Loucy (cell line): ENCODE results near the gene MPZL1.

Source experiments
- H2AFZ ChIP-seq: fragments of 200-600 bp; sonication (generic); 2 replicates; pipeline ENCODE4 v1.6.0; 2016; ENCODE audit warnings: antibody characterized with exemption, mild to moderate bottlenecking, low read length, moderate library complexity
- H3F3A ChIP-seq: fragments of 200-600 bp; 2 replicates; pipeline ENCODE4 v1.6.0; 2016; ENCODE audit warnings: antibody characterized with exemption, low read depth, mild to moderate bottlenecking
- H3K27me3 ChIP-seq: fragments of 200-600 bp; sonication (generic); 2 replicates; pipeline ENCODE4 v1.6.1; 2014; ENCODE audit warnings: low read length, mild to moderate bottlenecking; ENCODE audit not compliant: insufficient read depth, poor library complexity, severe bottlenecking
- H3K36me3 ChIP-seq: fragments of 200-600 bp; sonication (generic); 2 replicates; pipeline ENCODE4 v1.6.1; 2016; ENCODE audit warnings: low read length; ENCODE audit not compliant: insufficient read depth
- H3K4me1 ChIP-seq: fragments of 200-600 bp; sonication (generic); 2 replicates; pipeline ENCODE4 v1.5.1; 2014; ENCODE audit warnings: low read length, mild to moderate bottlenecking; ENCODE audit not compliant: insufficient read depth, poor library complexity, severe bottlenecking
- H3K4me2 ChIP-seq: fragments of 200-600 bp; sonication (generic); 2 replicates; pipeline ENCODE4 v1.6.0; 2014; ENCODE audit warnings: antibody characterized with exemption, low read length, low read depth, mild to moderate bottlenecking; ENCODE audit not compliant: poor library complexity, severe bottlenecking
- H3K4me3 ChIP-seq: fragments of 200-600 bp; sonication (generic); 2 replicates; pipeline ENCODE4 v1.5.1; 2014; ENCODE audit warnings: low read length, mild to moderate bottlenecking, mixed read lengths; ENCODE audit not compliant: poor library complexity, severe bottlenecking
- H3K79me2 ChIP-seq: fragments of 200-600 bp; sonication (generic); 2 replicates; pipeline ENCODE4 v1.6.1; 2014; ENCODE audit warnings: low read length; ENCODE audit not compliant: insufficient read depth
- H3K9ac ChIP-seq: fragments of 200-600 bp; sonication (generic); 2 replicates; pipeline ENCODE4 v1.6.0; 2014; ENCODE audit warnings: mild to moderate bottlenecking, low read depth, low read length, moderate library complexity; ENCODE audit not compliant: poor library complexity, severe bottlenecking
- H3K9me2 ChIP-seq: fragments of 200-600 bp; sonication (generic); replicated peaks from 2 replicates; pipeline ENCODE4 v1.6.1; 2016; ENCODE audit warnings: low read depth, low read length, mixed read lengths
- H3K9me3 ChIP-seq: fragments of 200-600 bp; sonication (generic); 2 replicates; pipeline ENCODE4 v1.6.1; 2014; ENCODE audit warnings: mild to moderate bottlenecking, antibody characterized with exemption, low read length, low read depth; ENCODE audit not compliant: insufficient read depth
- H4K20me1 ChIP-seq: fragments of 200-600 bp; sonication (generic); 2 replicates; pipeline ENCODE4 v1.6.0; 2014; ENCODE audit warnings: antibody characterized with exemption, low read length, mild to moderate bottlenecking; ENCODE audit not compliant: insufficient read depth, poor library complexity, severe bottlenecking
- CTCF ChIP-seq: fragments of 200-600 bp; sonication (generic); conservative IDR thresholded peaks from 2 replicates; pipeline ENCODE4 v1.5.1; 2014; ENCODE audit warnings: mild to moderate bottlenecking, antibody characterized with exemption, low read length
- EZH2phosphoT487 ChIP-seq: fragments of 200-600 bp; IDR thresholded peaks from 2 replicates; pipeline ENCODE4 v1.6.1; 2018; ENCODE audit warnings: antibody characterized with exemption, mild to moderate bottlenecking, moderate library complexity, borderline replicate concordance

MPZL1 gene

GRCh38 chr1:167674156-167674555, 47.6 kb upstream of the MPZL1 start:
- Histone ChIP-seq H3K9me3 (no peaks in the 10 kb centered on the region), H3K9ac (no peak overlapping the region), H3K4me2 (no peak overlapping the region), H2AFZ (no peak overlapping the region), H3F3A (no peaks in the 10 kb centered on the region), H3K79me2 (no peaks in the 10 kb centered on the region), H3K27me3 (no peaks in the 10 kb centered on the region), H3K4me3 (no peak overlapping the region), H3K36me3 (peaks cover 11% of the 10 kb centered on the region; the same call in 1 of the 2 replicates), H4K20me1 (no peaks in the 10 kb centered on the region), H3K9me2 (no peaks in the 10 kb centered on the region), H3K4me1 (peaks cover 21% of the 10 kb centered on the region)
- no peak for TF ChIP-seq CTCF
- no peak for TF ChIP-seq EZH2phosphoT487

GRCh38 chr1:167675440-167675839, 46.3 kb upstream of the MPZL1 start:
- Histone ChIP-seq H3K4me3 (no peak overlapping the region), H3K9me2 (no peaks in the 10 kb centered on the region), H3F3A (no peaks in the 10 kb centered on the region), H3K9ac (no peak overlapping the region), H3K36me3 (peaks cover 11% of the 10 kb centered on the region; the same call in 1 of the 2 replicates), H3K9me3 (no peaks in the 10 kb centered on the region), H2AFZ (no peak overlapping the region), H3K79me2 (no peaks in the 10 kb centered on the region), H3K4me1 (peaks cover 22% of the 10 kb centered on the region), H3K4me2 (no peak overlapping the region), H4K20me1 (no peaks in the 10 kb centered on the region), H3K27me3 (no peaks in the 10 kb centered on the region)
- TF ChIP-seq EZH2phosphoT487 (no peak), CTCF (no peak)

DNA sequence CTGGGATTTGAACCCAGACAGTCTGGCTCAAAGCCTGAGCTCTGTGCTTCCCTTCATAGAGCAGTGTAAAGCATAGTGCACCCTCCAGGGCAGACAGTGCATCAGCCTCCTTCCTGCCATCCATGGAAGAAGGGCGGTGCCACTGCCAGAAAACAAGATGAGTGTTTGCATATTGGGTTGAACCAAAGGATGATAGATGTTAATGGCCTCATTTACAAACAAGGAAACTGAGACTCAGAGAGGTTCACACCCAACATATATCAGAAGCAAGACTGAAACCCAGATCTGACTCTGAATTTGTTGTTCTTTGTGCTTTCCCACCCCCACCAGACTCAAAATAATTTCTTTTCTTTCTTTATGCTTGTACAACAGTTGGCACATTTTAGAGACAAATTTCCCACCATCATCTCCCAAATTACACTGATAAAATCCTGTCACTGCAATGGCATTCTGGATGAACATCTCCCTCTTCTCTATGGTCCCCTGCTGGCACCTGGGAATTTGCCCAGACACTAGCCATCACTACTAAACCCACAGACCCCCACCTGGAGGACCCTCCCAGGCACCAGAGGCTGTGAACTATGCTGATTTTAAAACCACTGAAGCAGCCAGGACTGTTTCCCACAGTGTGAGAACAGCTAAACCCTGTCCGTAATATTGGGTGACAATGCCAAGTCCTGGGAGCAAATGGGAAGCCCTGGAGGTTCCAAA, 45.4 kb upstream of the MPZL1 start:
- H3K27me3 ChIP-seq = no peaks in the 10 kb centered on the region
- no peaks in the 10 kb centered on the region for H3K9me3 ChIP-seq
- H3K4me3 ChIP-seq = no peak overlapping the region
- no peaks in the 10 kb centered on the region for H3F3A ChIP-seq
- H3K79me2 ChIP-seq = no peaks in the 10 kb centered on the region
- H3K4me2 ChIP-seq = no peak overlapping the region
- no peaks in the 10 kb centered on the region for H4K20me1 ChIP-seq
- H2AFZ ChIP-seq = no peak overlapping the region
- peaks cover 22% of the 10 kb centered on the region for H3K4me1 ChIP-seq
- H3K9me2 ChIP-seq = no peaks in the 10 kb centered on the region
- H3K9ac ChIP-seq = no peak overlapping the region
- peaks cover 11% of the 10 kb centered on the region; the same call in 1 of the 2 replicates for H3K36me3 ChIP-seq
- TF ChIP-seq EZH2phosphoT487 = no peak
- peak; percentile 23; the same call in 1 of the 2 replicates for TF ChIP-seq CTCF
